H1 (cell line): ENCODE data around the gene DEDD. TPM values are rescaled to one million over a fixed set of nuclear protein-coding genes. Genes with fewer than 3 reads are reported as not detected.

Source experiments
- EP300 ChIP-seq, 2 experiments: IDR thresholded peaks; 1 replicate in 1 of 2; 2 replicates in 1 of 2; pipeline ENCODE4 v1.6.1; 2011 to 2012; ENCODE audit warnings: low read depth in 2 of 2, low read length in 2 of 2, mild to moderate bottlenecking in 2 of 2, borderline replicate concordance in 1 of 2, inconsistent platforms in 1 of 2, moderate library complexity in 1 of 2
- EZH2 ChIP-seq: fragments of 200-600 bp; sonication (generic); IDR thresholded peaks from 2 replicates; pipeline ENCODE4 v1.7.1; 2012; ENCODE audit warnings: low read depth, mild to moderate bottlenecking, moderate library complexity, low read length, inconsistent platforms; ENCODE audit not compliant: severe bottlenecking
- GABPA ChIP-seq: IDR thresholded peaks from 2 replicates; pipeline ENCODE4 v1.6.1; 2011; ENCODE audit warnings: mild to moderate bottlenecking, low read length, moderate library complexity, borderline replicate concordance; ENCODE audit not compliant: insufficient read depth
- JUND ChIP-seq: IDR thresholded peaks from 2 replicates; pipeline ENCODE4 v1.6.1; 2011; ENCODE audit warnings: mild to moderate bottlenecking, improper control_type of control experiment, low read length
- MAX ChIP-seq: IDR thresholded peaks from 2 replicates; pipeline ENCODE4 v1.6.1; 2012; ENCODE audit warnings: inconsistent platforms
- RAD21 ChIP-seq, 2 experiments: IDR thresholded peaks in 1 of 2; conservative IDR thresholded peaks in 1 of 2; 2 replicates each; pipeline ENCODE4 v1.6.1; 2011; ENCODE audit warnings: low read depth in 2 of 2, low read length in 2 of 2, improper control_type of control experiment in 1 of 2, inconsistent platforms in 1 of 2, mild to moderate bottlenecking in 1 of 2, moderate library complexity in 1 of 2
- SIN3A ChIP-seq, 2 experiments: IDR thresholded peaks in 1 of 2; conservative IDR thresholded peaks in 1 of 2; 2 replicates each; pipeline ENCODE4 v1.6.1; 2011 to 2012; ENCODE audit warnings: low read length in 2 of 2, improper control_type of control experiment in 1 of 2, low read depth in 1 of 2, mild to moderate bottlenecking in 1 of 2
- polyA plus RNA-seq, 7 experiments: library from polyadenylated mRNA; depleted of rRNA in 3 of 7; stranded (reverse) in 5 of 7; unstranded in 2 of 7; fragments of >200 nt in 5 of 7; fragments of 200-250 nt in 2 of 7; gene quantifications; 1 replicate in 5 of 7; 2 replicates in 1 of 7; 4 replicates in 1 of 7; pipeline versions ENCODE4 v1.2.1 to v1.2.3, GENCODE V29; 2011 to 2013; ENCODE audit warnings: missing spikeins in 2 of 7, mixed read lengths in 2 of 7
- total RNA-seq: library from RNA; stranded (reverse); fragmentation: NEBNext Ultra II Directional; extraction: Animal tissue kit (Norgen Biotek cat#: 25700); gene quantifications from 2 replicates; pipeline ENCODE4 v1.2.1, GENCODE V29; 2021

Gene DEDD
- total and polyA plus RNA-seq, 2 of the 8 experiments (the other 6 are each of a cell fraction or from before 2014, with no cell fraction given): 42.6 to 55.9 TPM

- TF ChIP-seq EZH2 (no peak), SIN3A (conservative IDR thresholded peaks at IDR 0.05 in 1 of 2, IDR thresholded peaks at IDR 0.05 in 1 of 2; ENCODE audit: low read depth in 1 of 2, low read length in 2 of 2) (no peak), RAD21 (IDR thresholded peaks at IDR 0.05 in 1 of 2, conservative IDR thresholded peaks at IDR 0.05 in 1 of 2; ENCODE audit: low read depth in 2 of 2, low read length in 2 of 2) (no peak), MAX (peak; percentile 44), JUND (no peak), GABPA (no peak), EP300 (IDR thresholded peaks at IDR 0.05; ENCODE audit: borderline replicate concordance in 1 of 2, low read depth in 2 of 2, low read length in 2 of 2) (no peak)
Measured at GRCh38 chr1:161166669-161167548, 34.4 kb upstream of the DEDD start (continued).
